Mesodermal cell (in vitro differentiated cells): ENCODE measurements around the gene ETFBKMT.
A peak's percentile ranks its signal among the peaks of the same experiment; 100 is the strongest.
"Not testable (repeated sequence)": the region's sequence is repeated elsewhere in the genome, so short reads cannot be mapped to it uniquely, and the experiment has no call there.

Experiments
- H3K27ac ChIP-seq: 2 replicates; pipeline ENCODE4 v1.7.0; 2013; ENCODE audit warnings: mild to moderate bottlenecking, low read depth, low read length, moderate library complexity; ENCODE audit not compliant: severe bottlenecking
- H3K36me3 ChIP-seq: 2 replicates; pipeline ENCODE4 v1.7.1; 2013; ENCODE audit warnings: mild to moderate bottlenecking, low read length, moderate library complexity; ENCODE audit not compliant: control insufficient read depth, insufficient read depth
- H3K4me1 ChIP-seq: one replicate; pipeline ENCODE4 v1.7.1; 2013; ENCODE audit warnings: mild to moderate bottlenecking, low read length; ENCODE audit not compliant: insufficient read depth, control insufficient read depth, poor library complexity, severe bottlenecking
- H3K4me3 ChIP-seq: 2 replicates; pipeline ENCODE4 v1.7.0; 2013; ENCODE audit warnings: low read length, control low read depth, mild to moderate bottlenecking; ENCODE audit not compliant: insufficient read depth, poor library complexity, severe bottlenecking; ENCODE audit errors: extremely low read depth
- H3K9me3 ChIP-seq: 2 replicates; pipeline ENCODE4 v1.7.1; 2013; ENCODE audit warnings: mild to moderate bottlenecking, low read length, moderate library complexity; ENCODE audit not compliant: control insufficient read depth
- WGBS, 2 experiments: methylation state at CpG; one replicate each; pipeline ENCODE4 v1.1.5; 2013; ENCODE audit warnings: missing lambda C conversion rate in 2 of 2; ENCODE audit not compliant: insufficient coverage in 2 of 2; 5-methylcytosine and 5-hydroxymethylcytosine counted together

The ETFBKMT gene

GRCh38 chr12:31658471-31659086 lies 909 bp upstream of the ETFBKMT start:
- Histone ChIP-seq H3K4me3 (peak overlapping the region; percentile 63), H3K4me1 (no peaks in the 10 kb centered on the region), H3K27ac (no peak overlapping the region), H3K9me3 (no peaks in the 10 kb centered on the region), H3K36me3 (no peaks in the 10 kb centered on the region)
- WGBS, 2 experiments: 31 to 34% methylated on average over 5 to 6 of the region's 11 CpGs

- H3K4me1 ChIP-seq: no peaks in the 10 kb centered on the region
- 85 to 92% methylated on average over 3 to 5 of the region's 6 CpGs for WGBS, 2 experiments
- no peaks in the 10 kb centered on the region for H3K36me3 ChIP-seq
- H3K27ac ChIP-seq: no peak overlapping the region
- H3K4me3 ChIP-seq: no peak overlapping the region
- H3K9me3 ChIP-seq: peaks cover 6% of the 10 kb centered on the region
Observed at GRCh38 chr12:31662176-31662849, 2.8 kb downstream of the ETFBKMT start.

- no peak overlapping the region for H3K4me3 ChIP-seq
- 71 to 85% methylated on average over 3 to 4 of the region's 4 CpGs for WGBS, 2 experiments
- no peaks in the 10 kb centered on the region for H3K4me1 ChIP-seq
- H3K9me3 ChIP-seq: peaks cover 8% of the 10 kb centered on the region
- H3K27ac ChIP-seq: no peak overlapping the region
- no peaks in the 10 kb centered on the region for H3K36me3 ChIP-seq
Observed at GRCh38 chr12:31663576-31663975, 4.1 kb downstream of the ETFBKMT start.

- Histone ChIP-seq H3K27ac (no peak overlapping the region), H3K9me3 (peaks cover 12% of the 10 kb centered on the region), H3K4me3 (no peak overlapping the region), H3K4me1 (no peaks in the 10 kb centered on the region), H3K36me3 (no peaks in the 10 kb centered on the region)
- WGBS, 2 experiments: 98% methylated on average over 4 to 5 of the region's 6 CpGs
Observed at GRCh38 chr12:31664038-31664437, 4.5 kb downstream of the ETFBKMT start.

GRCh38 chr12:31669020-31669419 lies 9.5 kb downstream of the ETFBKMT start:
- H3K9me3 ChIP-seq: peaks cover 17% of the 10 kb centered on the region
- H3K4me3 ChIP-seq: no peak overlapping the region
- peaks cover 6% of the 10 kb centered on the region for H3K4me1 ChIP-seq
- H3K27ac ChIP-seq: no peak overlapping the region
- no peaks in the 10 kb centered on the region for H3K36me3 ChIP-seq

- peaks cover 21% of the 10 kb centered on the region for H3K9me3 ChIP-seq
- H3K36me3 ChIP-seq, H3K4me1 ChIP-seq, H3K4me3 ChIP-seq, H3K27ac ChIP-seq: not testable (repeated sequence)
- WGBS, 2 experiments: 92 to 100% methylated on average over 1 to 2 of the region's 2 CpGs
Observed at GRCh38 chr12:31669582-31669981, 10.1 kb downstream of the ETFBKMT start.

- Histone ChIP-seq H3K27ac (no peak overlapping the region), H3K9me3 (peaks cover 16% of the 10 kb centered on the region), H3K36me3 (peaks cover 3% of the 10 kb centered on the region), H3K4me1 (peaks cover 6% of the 10 kb centered on the region), H3K4me3 (no peak overlapping the region)
- 88 to 93% methylated on average over 1 to 2 of the region's 4 CpGs for WGBS, 2 experiments
Observed at GRCh38 chr12:31672521-31672920, 13.0 kb downstream of the ETFBKMT start.

- Histone ChIP-seq H3K36me3 (peaks cover 7% of the 10 kb centered on the region), H3K27ac (no peak overlapping the region), H3K4me1 (no peaks in the 10 kb centered on the region), H3K4me3 (no peak overlapping the region), H3K9me3 (peaks cover 17% of the 10 kb centered on the region)
- 11 to 26% methylated on average over 3 to 9 of the region's 10 CpGs for WGBS, 2 experiments
Observed at GRCh38 chr12:31682136-31682962, 22.9 kb downstream of the ETFBKMT start.

- H3K36me3 ChIP-seq: peaks cover 7% of the 10 kb centered on the region
- WGBS, 2 experiments: 100% methylated on average over 1 of the region's 3 CpGs; no CpG with 5 or more reads in 1 of the 2 experiments
- H3K9me3 ChIP-seq: peaks cover 19% of the 10 kb centered on the region
- no peak overlapping the region for H3K27ac ChIP-seq
- no peak overlapping the region for H3K4me3 ChIP-seq
- H3K4me1 ChIP-seq: no peaks in the 10 kb centered on the region
Observed at GRCh38 chr12:31685801-31686200, 26.3 kb downstream of the ETFBKMT start.

- 71% methylated on average over 1 of the region's 3 CpGs; no CpG with 5 or more reads in 1 of the 2 experiments for WGBS, 2 experiments
- no peak overlapping the region for H3K4me3 ChIP-seq
- no peak overlapping the region for H3K27ac ChIP-seq
- peaks cover 7% of the 10 kb centered on the region for H3K36me3 ChIP-seq
- H3K4me1 ChIP-seq: no peaks in the 10 kb centered on the region
- H3K9me3 ChIP-seq: peaks cover 19% of the 10 kb centered on the region
Observed at GRCh38 chr12:31687101-31687527, 27.6 kb downstream of the ETFBKMT start.
